NCI-H748 treated with DMSO at 0.1 percent for 48 hours (cell line): ENCODE data around the gene PDE8A.
"Not testable (repeated sequence)": the region's sequence is repeated elsewhere in the genome, so short reads cannot be mapped to it uniquely, and the experiment has no call there.

ENCODE experiments used
- DNase-seq: peaks from one replicate; lab custom pipeline; 2025; lab: John Stamatoyannopoulos, UW

Gene PDE8A

GRCh38 chr15:84961707-84962106 lies 19.9 kb upstream of the PDE8A start:
- DNase-seq = no peak

- no peak for DNase-seq
Observed at GRCh38 chr15:84962955-84963354, 18.7 kb upstream of the PDE8A start.

GRCh38 chr15:84967380-84967779 lies 14.3 kb upstream of the PDE8A start:
- DNase-seq = no peak

- DNase-seq = no peak
Observed at GRCh38 chr15:84968301-84968700, 13.4 kb upstream of the PDE8A start.

GRCh38 chr15:84969257-84969656 lies 12.4 kb upstream of the PDE8A start:
- no peak for DNase-seq

- DNase-seq = no peak
Observed at GRCh38 chr15:84970843-84971242, 10.8 kb upstream of the PDE8A start.

- no peak for DNase-seq
Observed at GRCh38 chr15:84973492-84974460, 7.9 kb upstream of the PDE8A start.

GRCh38 chr15:84975871-84976351 lies 5.7 kb upstream of the PDE8A start:
- DNase-seq = no peak

- no peak for DNase-seq
Observed at GRCh38 chr15:84976746-84977345, 4.8 kb upstream of the PDE8A start.

GRCh38 chr15:84979651-84980050 lies 2.0 kb upstream of the PDE8A start:
- no peak for DNase-seq

GRCh38 chr15:84980196-84981053 lies 1.2 kb upstream of the PDE8A start:
- peak; percentile 45 for DNase-seq

GRCh38 chr15:84981054-84981710 lies 474 bp upstream of the PDE8A start:
- DNase-seq = peak; percentile 52

GRCh38 chr15:84982301-84982920 lies 755 bp downstream of the PDE8A start:
- no peak for DNase-seq

GRCh38 chr15:84983294-84983693 lies 1.6 kb downstream of the PDE8A start:
- DNase-seq = no peak

- no peak for DNase-seq
Observed at GRCh38 chr15:84983711-84984110, 2.1 kb downstream of the PDE8A start.

- DNase-seq = no peak
Observed at GRCh38 chr15:84985158-84985557, 3.5 kb downstream of the PDE8A start.

GRCh38 chr15:84987351-84987750 lies 5.7 kb downstream of the PDE8A start:
- not testable (repeated sequence) for DNase-seq

GRCh38 chr15:84987949-84988624 lies 6.4 kb downstream of the PDE8A start:
- DNase-seq = no peak

- no peak for DNase-seq
Observed at GRCh38 chr15:84988909-84989644, 7.4 kb downstream of the PDE8A start.

- no peak for DNase-seq
Observed at GRCh38 chr15:84990507-84990906, 8.9 kb downstream of the PDE8A start.
